Mucosa of descending colon (tissue), 3 donors: ENCODE data around the gene PTPRK. TPM values are rescaled to one million over a fixed set of nuclear protein-coding genes. Genes with fewer than 3 reads are reported as not detected.

ENCODE experiments used
- ATAC-seq: fragments of 200-7000 bp; cut with Tn5 transposase; one replicate; pipeline ENCODE4 v1.9.1; 2020; ENCODE audit warnings: mild to moderate bottlenecking, moderate library complexity
- DNase-seq, 3 donors: peaks; one replicate each; pipeline ENCODE4 v3.0.0-alpha.2; 2020
- H3K36me3 ChIP-seq: fragments of 200-600 bp; one replicate; pipeline ENCODE4 v1.8.0; 2021; ENCODE audit warnings: low read depth, mild to moderate bottlenecking
- H3K4me1 ChIP-seq: fragments of 200-600 bp; one replicate; pipeline ENCODE4 v1.8.0; 2021; ENCODE audit warnings: low read depth, mild to moderate bottlenecking
- H3K4me3 ChIP-seq: fragments of 200-600 bp; one replicate; pipeline ENCODE4 v1.8.0; 2021; ENCODE audit warnings: mild to moderate bottlenecking
- H3K9me3 ChIP-seq: fragments of 200-600 bp; one replicate; pipeline ENCODE4 v1.8.0; 2021; ENCODE audit warnings: mild to moderate bottlenecking
- CTCF ChIP-seq: fragments of 200-600 bp; IDR thresholded peaks from one replicate; pipeline ENCODE4 v1.8.0; 2022; ENCODE audit warnings: antibody characterized with exemption, mild to moderate bottlenecking
- intact Hi-C, 2 donors: fragments of 100-400 bp; cut with DNase I in 1 of 2; cut with micrococcal nuclease in 1 of 2; formaldehyde crosslinking; loops; one replicate each; pipeline versions ENCODE4 v1.11.0 to v1.11.1; 2022; cut with DNase I, micrococcal nuclease
- total RNA-seq, 3 donors: library from RNA; stranded (reverse); fragmentation: NEBNext Ultra II Directional in 2 of 3; extraction: Animal tissue kit (Norgen Biotek cat#: 25700) in 2 of 3; gene quantifications; one replicate each; pipeline versions ENCODE4 v1.2.1 to v1.2.4, GENCODE V29; 2021 to 2023
- donor health status: DM: no; HTN: no; CAD: no; lungs with moderate emphysema.
- donor health status: DM: no; HTN: no; CAD: no.
- donor health status: DM: no; HTN: yes; CAD: no.

The PTPRK gene
- total RNA-seq, 3 donors from 2014 or later = 75.9 to 159 (median 86.7) TPM

- ATAC-seq (peak; percentile 26), DNase-seq (no peak)
- intact Hi-C loops = no loop called here
- Histone ChIP-seq H3K36me3 (no peaks in the 10 kb centered on the region), H3K4me1 (no peaks in the 10 kb centered on the region), H3K9me3 (no peaks in the 10 kb centered on the region), H3K4me3 (no peak overlapping the region)
- no peak for TF ChIP-seq CTCF
These were observed 264.3 kb downstream of the PTPRK start for GRCh38 chr6:128256095-128256494.

GRCh38 chr6:128252341-128253176, 267.8 kb downstream of the PTPRK start:
- no peaks in the 10 kb centered on the region for H3K4me1 ChIP-seq
- TF ChIP-seq CTCF = no peak
- intact Hi-C loops = no loop called here
- no peaks in the 10 kb centered on the region for H3K9me3 ChIP-seq
- no peak for DNase-seq
- H3K36me3 ChIP-seq = no peaks in the 10 kb centered on the region
- no peak overlapping the region for H3K4me3 ChIP-seq
- ATAC-seq = no peak

- intact Hi-C loops = no loop called here
- Histone ChIP-seq H3K36me3 (no peaks in the 10 kb centered on the region), H3K4me3 (no peak overlapping the region), H3K9me3 (no peaks in the 10 kb centered on the region), H3K4me1 (no peaks in the 10 kb centered on the region)
- DNase-seq (no peak), ATAC-seq (no peak)
- TF ChIP-seq CTCF = no peak
These were observed 268.7 kb downstream of the PTPRK start for GRCh38 chr6:128251445-128252340.

- Histone ChIP-seq H3K9me3 (no peaks in the 10 kb centered on the region), H3K36me3 (no peaks in the 10 kb centered on the region), H3K4me1 (no peaks in the 10 kb centered on the region), H3K4me3 (no peak overlapping the region)
- intact Hi-C loops = no loop called here
- no peak for ATAC-seq
- DNase-seq = no peak
- TF ChIP-seq CTCF = no peak
These were observed 269.9 kb downstream of the PTPRK start for GRCh38 chr6:128250370-128251070.

GRCh38 chr6:128249429-128249828, 271.0 kb downstream of the PTPRK start:
- intact Hi-C loops = no loop called here
- H3K9me3 ChIP-seq = no peaks in the 10 kb centered on the region
- no peak for DNase-seq
- H3K4me1 ChIP-seq = no peaks in the 10 kb centered on the region
- ATAC-seq = no peak
- no peaks in the 10 kb centered on the region for H3K36me3 ChIP-seq
- H3K4me3 ChIP-seq = no peak overlapping the region
- TF ChIP-seq CTCF = no peak
